GM18868 (cell line): ENCODE results near the gene OBSL1.

ENCODE experiments used
- ATAC-seq: cut with Tn5 transposase; IDR thresholded peaks from one replicate; pipeline ENCODE4 v1.9.1; 2021; ENCODE audit warnings: mild to moderate bottlenecking, moderate library complexity; ENCODE audit not compliant: unreplicated experiment

The OBSL1 gene

DNA sequence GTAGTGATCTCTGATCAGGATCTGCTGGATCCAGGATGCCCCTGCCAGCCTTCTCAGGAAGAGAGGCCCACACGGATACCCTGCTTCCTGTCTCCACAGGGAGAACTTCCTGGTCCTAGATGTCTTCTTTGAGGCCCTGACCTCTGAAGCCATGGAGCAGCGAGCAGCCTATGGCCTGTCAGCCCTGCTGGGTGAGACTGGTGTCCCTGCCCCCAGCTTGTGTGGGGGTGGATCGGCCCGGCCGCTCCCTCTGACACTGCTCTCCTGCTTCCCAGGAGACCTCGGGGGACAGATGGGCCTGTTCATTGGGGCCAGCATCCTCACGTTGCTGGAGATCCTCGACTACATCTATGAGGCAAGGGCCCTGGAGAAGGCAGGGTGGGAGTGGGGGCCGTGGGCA lies 34.4 kb downstream of the OBSL1 start:
- no peak for ATAC-seq

DNA sequence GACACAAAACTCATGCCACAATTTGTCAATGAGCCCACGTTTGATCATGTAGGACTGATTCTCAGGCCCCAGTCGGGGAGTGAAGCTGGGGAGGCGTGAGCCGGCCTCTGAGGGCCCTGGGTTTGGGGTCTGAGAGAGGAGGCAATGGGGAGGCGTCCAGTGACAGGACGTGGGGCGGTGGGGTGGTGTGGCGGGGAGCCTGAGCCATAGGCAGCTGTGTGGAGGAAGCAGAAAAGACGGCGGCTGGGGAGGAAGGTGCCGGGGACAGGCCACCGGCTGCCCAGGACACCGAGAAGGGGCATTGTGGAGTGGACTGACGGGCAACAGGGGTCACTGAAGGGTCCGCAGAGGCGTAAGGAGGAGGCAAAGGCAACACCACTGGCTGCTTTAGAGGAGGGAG lies 34.9 kb downstream of the OBSL1 start:
- ATAC-seq, result no peak

DNA sequence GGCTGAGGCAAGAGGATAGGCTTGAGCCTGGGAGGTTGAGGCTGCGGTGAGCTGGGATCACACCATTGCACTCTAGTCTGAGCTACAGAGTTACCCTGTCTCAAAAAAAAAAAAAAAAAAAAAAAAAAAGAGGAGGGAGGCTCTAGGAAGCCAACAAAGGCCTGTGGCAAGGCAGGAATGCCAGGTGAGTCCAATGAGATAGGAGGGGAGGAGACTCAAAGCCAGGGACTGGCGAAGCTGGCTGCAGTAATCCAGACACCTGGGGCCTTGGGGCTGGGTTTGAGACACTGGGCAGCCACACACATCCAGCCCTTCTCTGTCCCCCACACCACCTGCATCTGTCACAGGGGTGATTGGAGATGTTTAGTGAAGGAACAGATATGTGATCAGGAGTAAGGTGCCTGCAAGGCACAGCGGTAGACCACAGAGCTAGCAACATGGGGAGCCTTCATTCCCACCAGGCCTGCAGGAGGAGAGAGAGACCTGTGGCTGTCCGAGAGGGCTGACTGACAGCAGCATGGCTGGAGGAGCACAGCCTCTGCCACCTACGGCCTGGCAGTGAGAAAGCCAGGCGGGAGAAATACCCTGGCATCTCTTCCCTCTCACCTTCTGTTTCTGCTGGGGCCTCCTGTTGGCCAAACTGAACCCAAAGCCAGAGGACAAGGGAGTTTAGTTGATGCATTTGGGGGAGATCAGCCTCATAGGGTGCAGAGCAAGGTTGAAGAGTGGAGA lies 37.2 kb downstream of the OBSL1 start:
- ATAC-seq, result no peak

DNA sequence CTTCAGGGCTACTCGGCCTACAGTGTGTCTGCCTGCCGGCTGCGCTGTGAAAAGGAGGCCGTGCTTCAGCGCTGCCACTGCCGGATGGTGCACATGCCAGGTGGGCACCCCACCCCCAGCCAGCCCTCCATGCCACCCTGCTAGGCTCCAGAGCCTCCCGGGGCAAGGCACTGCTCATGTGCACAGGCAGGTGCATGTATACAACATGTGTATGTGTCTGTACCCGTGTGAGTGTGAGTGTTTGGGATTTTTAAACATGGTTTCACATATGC lies 39.0 kb downstream of the OBSL1 start:
- no peak for ATAC-seq

DNA sequence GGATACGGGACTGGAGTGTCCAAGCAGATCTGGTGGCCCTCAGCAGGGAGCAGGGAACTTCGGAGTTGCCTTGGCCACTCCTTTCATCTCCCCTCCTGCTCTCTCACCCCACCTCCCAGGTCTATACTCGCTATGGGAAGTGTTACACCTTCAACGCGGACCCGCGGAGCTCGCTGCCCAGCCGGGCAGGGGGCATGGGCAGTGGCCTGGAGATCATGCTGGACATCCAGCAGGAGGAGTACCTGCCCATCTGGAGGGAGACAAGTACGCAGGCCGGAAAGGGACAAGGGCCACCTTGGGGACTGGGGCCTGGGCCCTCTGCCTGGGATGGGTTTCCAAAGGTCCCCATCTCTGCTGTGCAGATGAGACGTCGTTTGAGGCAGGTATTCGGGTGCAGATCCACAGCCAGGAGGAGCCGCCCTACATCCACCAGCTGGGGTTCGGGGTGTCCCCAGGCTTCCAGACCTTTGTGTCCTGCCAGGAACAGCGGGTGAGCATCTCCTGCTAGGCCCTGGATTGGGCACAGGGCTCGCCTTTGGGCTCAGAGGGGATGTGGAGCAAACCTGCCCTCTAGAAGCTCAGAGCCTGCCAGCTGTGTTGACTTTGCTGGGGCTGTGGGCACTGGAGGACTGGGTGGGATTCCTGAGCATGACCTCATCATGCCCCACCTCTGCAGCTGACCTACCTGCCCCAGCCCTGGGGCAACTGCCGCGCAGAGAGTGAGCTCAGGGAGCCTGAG lies 39.5 kb downstream of the OBSL1 start:
- no peak for ATAC-seq

DNA sequence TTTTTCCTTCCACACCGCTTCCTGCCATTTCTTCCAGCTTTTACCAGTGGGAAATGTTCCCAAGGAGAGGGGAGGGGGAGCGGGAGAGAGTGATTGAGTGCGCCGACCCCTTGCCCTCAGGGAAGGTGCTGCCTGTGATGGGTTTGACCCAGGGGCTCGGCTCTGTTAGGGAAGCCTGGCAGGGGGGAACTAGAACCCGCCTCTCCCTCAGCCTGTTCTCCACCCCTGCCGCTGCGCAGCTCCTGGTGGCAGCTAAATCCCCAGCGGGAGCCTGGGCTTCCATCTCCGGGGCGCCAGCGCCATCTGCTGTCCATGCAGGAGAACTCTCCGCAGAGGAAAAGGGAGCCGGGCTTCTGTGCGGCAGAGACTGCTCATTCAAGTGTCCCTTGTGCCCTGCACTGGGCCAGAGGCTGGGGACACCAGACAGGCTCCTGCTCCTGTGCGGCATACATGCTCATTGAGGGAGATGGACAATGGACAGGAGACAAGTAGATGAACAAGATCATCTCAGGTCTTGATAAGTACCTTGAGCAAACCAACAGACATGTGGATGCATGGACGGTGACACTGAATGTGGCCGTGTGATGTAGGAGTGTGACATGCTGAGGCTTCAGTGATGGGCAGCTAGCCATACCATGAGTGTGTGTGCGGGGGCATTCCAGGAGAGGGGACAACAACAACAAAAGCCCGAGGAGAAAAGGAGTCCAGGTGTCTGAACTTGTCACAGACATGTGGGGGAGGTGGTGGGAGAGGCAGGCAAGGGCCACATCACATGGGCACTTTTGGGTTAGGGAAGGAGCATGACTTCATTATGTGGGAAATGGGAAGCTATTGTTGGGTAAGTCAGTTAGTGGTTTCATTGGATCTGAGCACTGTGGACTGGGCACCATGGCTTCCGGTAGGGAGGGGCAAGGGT lies 41.0 kb downstream of the OBSL1 start:
- ATAC-seq, result peak; percentile 90

DNA sequence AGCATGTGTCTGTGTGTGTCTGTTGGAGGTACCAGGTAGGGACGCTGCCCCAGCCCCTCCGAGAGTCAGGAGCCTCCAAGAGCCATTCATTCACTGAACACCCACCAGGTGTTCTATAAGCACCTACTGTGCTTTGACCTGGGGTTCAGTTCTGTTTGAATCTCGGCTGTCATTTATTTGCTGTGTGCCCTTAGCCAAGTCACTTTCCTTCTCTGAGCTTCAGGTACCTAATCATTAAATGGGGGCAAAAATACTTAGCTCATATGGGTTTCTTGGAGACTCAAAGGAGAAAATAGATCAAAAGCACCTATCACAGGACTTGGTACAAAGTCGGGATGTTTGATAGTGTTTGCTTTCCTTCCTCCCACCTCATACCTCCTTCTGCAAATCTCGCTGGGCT lies 43.9 kb downstream of the OBSL1 start:
- ATAC-seq, result no peak

DNA sequence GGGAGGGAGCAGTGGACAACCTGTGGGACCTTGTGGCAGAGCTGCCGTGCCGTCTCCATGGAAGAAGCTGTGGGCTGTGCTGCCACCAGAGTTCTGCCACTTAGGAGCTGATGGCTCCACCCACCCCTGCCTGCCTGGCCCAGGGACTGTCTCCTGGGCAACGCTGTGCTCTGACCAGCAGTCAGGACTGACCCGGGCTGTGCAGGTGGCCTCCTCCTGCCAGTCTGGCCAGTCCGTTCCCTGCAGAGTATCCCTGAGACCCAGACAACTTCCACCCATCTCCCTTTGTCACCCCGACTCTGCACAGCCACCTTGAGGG lies 44.3 kb downstream of the OBSL1 start:
- ATAC-seq, result no peak

DNA sequence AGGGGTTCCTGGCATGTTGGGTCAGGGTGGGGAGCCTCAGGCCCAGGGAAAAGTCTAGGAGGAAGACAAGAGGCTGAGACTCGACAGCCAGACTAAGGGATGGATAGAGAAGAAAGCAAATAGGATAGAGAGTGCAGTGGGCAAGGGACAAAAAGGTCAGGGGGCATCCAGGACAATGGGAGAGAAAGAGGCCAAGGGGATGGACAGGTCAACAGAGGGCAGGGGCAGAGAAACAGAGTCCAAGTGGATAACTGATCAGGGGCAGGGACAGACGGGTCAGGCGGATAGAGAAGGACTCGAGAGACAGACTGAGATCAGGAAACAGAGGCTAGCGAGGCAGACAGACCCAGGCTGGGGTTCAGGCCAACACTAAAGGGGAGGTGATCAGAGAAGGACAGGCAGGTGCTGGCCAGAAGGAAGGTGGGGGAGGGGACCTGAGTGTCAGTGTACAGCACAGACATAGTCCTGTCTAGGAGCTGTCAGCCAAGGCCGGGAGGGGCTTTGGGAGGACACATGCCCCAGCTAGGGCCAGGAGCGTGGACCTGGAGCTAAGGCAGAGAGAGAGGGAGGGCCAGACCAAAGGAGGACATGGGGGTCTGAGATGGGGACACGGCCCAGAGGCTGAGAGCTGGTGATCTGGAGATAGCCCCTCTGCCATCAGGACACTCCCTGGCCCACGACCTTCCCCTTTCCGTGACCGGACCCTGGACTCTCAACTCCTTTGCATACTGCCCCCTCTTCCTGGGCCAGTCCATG lies 44.8 kb downstream of the OBSL1 start:
- ATAC-seq, result no peak

DNA sequence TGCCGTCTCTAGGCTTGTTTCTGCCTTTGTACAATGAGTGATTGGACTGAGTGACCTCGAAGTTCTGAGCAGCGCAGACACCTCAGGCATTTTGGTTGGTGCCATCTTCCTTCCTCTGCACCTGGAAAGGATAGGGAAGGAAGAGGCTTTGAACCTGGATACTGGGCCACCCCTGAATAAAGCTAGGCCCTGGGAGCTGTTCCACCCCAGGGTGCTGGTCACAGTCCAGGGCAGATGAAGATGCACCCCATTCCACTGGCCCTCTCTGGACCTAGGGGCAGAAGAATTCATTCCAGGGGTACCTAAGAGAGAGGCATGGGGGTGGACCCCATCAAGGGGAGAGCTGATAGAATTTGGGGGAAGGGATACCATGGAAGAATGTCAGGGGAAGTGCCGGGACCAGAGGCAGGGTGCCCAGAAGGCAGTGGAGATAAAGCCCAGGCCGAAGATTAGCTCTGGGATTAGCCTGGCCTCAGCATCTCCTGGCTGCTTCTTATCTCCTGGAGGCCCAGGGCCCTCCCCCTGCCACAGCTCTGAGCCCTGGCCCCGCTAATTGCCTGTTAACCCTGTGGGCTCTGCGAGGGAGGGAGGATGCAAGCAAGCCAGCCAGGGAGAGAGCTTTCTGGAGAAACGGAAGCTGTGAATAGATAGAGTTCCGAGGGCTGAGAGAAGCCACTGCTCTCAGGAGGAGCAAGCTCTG lies 45.7 kb downstream of the OBSL1 start:
- ATAC-seq, result no peak

DNA sequence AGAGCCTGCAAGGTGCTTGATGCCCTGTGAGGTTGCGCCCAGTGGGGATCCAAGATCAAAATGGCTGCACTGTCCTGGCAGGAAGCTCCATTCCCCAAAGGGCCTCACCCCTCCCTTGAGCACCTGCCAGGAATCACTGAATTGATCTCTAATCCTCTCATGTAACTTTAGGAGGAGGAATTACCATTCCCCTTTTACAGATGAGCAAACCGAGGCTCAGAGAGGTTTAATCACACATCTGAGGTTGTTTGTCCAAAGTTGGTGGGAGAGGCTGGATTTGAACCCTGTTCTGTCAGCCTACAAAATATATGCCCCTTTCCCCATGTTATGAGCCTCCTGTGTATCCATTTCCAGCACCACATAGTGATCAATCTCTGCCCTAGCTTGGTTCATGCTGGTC lies 46.5 kb downstream of the OBSL1 start:
- ATAC-seq, result no peak

DNA sequence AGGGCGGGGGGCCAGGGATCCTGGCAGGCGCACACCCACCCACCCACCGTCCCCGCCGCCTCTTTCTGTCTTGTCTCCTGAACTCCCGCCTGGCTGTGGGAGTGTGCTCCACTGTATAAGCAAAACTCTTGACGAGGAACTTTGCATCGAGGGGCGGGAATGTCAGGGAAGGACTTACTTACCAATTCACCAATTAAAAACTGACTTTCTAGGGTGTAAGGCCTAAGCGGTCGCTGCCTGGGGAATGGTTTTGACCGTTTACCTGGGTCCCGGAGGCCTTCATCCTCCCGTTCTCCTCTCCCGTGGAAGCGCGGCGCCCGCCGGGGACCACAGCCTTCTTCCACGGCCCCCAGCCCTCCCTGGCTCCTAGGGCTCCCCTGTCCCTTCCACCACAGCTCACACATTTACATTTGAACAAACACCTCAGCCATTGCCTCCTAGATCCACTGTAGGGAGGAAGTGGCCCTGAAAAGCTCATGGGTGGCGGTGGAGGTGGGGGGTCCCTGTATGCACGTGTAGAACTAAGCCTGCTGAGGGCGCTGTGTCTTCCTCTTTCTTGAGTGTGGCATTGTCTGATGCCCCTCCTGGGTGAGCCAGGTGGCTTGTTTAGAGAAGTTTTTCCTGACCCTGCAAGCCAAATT lies 48.2 kb downstream of the OBSL1 start:
- ATAC-seq, result no peak

DNA sequence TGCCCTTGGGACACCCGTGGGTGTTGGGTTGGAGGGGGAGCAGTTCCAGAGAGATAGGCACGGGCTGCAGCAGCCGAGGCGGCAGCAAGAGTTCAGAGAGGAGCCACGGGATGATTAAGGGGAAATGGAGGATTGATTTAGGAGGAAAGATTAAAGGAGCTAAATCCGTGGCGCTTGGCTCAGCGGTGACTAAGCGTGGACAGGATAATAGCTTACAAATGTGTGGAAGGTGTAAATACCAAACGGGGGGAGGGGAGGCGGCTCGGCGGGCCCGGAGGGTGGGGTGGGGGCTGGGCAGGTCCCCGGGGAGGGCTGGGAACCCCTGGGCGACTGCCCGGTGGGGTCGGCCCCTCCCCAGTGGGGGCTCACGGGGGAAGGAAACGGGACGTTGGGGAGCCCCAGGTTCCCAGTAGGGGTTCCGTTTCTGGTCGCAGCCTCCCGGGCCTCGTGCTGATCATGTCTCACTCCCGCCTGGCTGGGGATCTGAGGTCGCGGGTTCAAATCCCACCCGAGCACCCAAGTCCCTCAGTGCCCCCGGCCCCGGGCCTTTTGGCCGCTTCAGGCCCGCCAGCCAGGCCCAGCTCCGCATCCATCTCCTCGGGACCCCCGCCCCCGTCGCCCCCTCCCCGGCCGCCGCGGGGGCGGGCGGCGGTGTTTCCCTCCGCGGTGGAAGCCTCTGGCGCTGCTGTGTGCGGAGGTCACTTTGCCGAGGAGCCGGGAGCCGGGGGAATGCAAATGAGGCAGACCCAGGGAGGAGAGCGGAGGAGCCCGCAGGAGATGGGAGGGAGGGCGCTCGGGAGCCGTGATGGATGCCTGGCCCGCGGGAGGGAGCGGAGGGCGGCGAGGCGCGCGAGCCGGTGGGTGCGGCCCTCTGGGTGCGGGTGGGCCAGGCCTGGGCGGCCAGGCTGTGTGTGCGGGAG lies 49.0 kb downstream of the OBSL1 start:
- no peak for ATAC-seq

DNA sequence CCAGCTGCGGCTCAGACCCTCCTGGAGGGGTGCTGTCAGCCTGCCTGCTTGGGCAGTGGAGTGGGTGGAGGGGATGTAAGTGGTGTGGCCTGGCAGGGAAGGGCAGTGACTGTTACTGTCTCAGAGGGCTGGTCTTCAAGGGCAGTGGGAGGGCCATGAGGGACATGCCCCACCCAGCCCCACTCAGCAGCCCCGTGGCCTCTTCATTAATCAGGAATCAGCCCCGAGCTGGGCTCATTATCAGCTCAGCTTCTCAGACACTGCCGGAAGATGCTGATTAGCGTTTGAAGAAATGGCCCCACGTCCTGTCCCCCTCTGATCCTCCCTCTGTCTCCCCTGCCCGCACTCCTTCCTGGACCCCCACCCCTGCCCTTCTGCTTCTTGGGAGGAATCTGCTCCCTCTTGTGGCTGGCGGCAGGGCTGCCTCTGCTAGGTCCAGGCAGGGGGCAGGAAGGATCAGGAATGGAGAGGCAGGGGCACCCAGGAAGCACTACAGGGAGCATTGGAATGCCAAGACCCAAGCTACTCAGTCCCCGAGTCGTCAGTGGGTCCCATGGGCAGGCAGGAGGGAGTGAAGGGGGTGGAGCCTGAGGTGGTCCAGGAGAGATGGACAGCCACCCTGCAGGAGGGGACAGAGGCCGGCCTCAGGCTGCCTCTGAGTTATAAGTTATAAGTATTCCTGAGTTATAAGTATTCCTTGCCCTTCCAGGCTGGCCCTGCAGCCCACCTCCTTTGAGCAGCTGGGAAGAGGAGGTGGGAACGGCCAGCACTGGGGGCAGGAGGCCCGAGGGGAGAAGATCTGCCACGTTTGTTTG lies 50.1 kb downstream of the OBSL1 start:
- no peak for ATAC-seq

DNA sequence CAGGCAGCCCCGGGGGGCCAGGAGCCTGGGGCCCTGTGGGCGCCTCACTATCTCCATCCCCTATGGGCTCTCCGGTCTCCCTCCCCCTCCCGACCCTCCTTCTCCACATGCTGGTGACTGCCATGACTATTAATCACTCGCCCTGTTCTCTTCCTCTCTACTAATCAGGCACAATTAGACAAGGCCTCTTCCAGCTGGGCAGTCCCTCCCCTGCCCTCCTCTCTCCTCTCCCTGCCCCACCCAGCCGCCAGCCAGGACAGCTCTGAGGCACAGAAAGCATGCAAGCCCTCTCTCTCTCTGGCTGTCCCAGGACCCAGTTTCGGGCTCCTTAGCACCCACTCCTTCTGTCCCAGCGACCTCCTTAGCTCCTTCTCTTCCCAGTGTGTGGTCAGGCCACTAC lies 51.3 kb downstream of the OBSL1 start:
- no peak for ATAC-seq

DNA sequence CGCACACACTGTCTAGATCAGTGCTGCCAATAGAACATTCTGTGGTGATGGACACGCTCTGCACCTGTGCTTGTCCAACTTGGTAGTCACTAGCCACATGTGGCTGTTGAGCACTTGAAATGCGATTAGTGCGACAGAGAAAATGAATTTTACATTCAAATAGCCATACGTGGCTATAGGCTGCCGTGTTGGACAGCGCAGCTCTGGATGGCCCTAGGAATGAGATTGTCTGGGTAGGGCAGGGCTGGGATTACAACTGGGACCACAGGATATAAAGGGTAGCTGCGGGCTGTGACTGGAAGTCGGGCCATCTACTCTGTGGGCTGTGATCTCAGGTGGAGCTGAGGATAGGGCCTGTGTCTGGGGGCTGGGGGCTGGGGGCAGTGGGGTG lies 51.8 kb downstream of the OBSL1 start:
- no peak for ATAC-seq

DNA sequence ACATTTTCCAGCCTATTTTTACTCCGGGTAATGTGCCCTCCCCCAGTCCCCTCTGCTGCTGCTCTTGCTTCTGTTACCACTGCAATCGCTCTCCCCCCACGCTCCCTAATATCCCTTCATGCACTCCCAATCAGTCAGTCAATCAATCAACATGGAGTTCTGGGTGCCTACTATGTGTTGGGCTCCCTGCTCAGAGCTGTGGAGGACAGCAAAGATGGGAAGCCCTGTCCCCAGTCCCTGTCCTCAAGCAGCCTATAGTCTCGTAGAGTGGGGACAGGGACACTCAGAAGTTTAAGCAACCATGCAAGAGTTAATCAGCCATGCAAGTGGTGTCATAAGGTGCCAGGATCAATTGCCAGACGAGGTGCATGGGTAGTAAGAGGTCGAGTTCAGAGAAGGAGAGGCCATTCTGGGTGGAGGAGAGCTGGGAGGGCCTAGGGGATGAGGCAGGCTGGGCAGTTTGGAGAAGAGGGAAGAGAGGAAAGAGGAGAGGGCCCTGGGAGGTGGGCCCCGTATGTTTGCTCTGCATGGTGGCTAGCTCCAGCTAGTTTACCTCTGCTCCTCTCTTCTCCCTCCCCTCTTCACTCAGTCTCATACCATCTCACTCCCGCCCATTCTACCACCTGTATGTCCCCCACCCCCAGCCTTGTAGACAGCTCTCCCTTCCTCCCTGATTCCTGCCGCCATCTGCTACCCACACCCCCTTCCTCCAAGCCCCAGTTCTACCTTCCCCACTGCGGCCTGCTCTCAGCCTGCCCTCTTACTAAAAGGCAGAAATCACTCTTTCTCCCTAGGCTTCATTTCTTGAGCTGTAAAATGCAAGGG lies 53.2 kb downstream of the OBSL1 start:
- ATAC-seq, result no peak
